ENCODE results near the gene NFAT5. TPM values are rescaled to one million over a fixed set of nuclear protein-coding genes. Genes with fewer than 3 reads are reported as not detected.
"Not testable (repeated sequence)": the region's sequence is repeated elsewhere in the genome, so short reads cannot be mapped to it uniquely, and the experiment has no call there.

Gene NFAT5
- total and polyA plus RNA-seq, 2 donors from 2014 or later, result 1.9 to 83.7 TPM

GRCh38 chr16:69727916-69728270 lies 162.1 kb downstream of the NFAT5 start:
- Histone ChIP-seq H3K4me3 (ENCODE audit: low read length in 3 of 3) (no peak overlapping the region), H3K9ac (ENCODE audit: low read length in 3 of 3) (no peak overlapping the region), H3K27me3 (ENCODE audit: control insufficient read depth, insufficient read depth, low read length) (no peaks in the 10 kb centered on the region), H3K9me3 (ENCODE audit: control insufficient read depth in 2 of 3, insufficient read depth in 1 of 3, low read length in 3 of 3) (no peaks in the 10 kb centered on the region), H3K36me3 (ENCODE audit: control insufficient read depth in 2 of 3, insufficient read depth in 3 of 3, low read length in 3 of 3) (no peaks in the 10 kb centered on the region), H3K27ac (ENCODE audit: low read depth in 2 of 2, low read length in 2 of 2) (peak overlapping the region in 1 of 2 donors; percentile 17), H3K4me1 (ENCODE audit: control insufficient read depth in 2 of 3, insufficient read depth in 2 of 3, low read depth in 1 of 3, low read length in 3 of 3) (peaks cover 0 to 19% (median 12%) of the 10 kb centered on the region in 3 donors)
- no peak for FAIRE-seq
- no peak for DNase-seq
- TF ChIP-seq, protein P1, sequence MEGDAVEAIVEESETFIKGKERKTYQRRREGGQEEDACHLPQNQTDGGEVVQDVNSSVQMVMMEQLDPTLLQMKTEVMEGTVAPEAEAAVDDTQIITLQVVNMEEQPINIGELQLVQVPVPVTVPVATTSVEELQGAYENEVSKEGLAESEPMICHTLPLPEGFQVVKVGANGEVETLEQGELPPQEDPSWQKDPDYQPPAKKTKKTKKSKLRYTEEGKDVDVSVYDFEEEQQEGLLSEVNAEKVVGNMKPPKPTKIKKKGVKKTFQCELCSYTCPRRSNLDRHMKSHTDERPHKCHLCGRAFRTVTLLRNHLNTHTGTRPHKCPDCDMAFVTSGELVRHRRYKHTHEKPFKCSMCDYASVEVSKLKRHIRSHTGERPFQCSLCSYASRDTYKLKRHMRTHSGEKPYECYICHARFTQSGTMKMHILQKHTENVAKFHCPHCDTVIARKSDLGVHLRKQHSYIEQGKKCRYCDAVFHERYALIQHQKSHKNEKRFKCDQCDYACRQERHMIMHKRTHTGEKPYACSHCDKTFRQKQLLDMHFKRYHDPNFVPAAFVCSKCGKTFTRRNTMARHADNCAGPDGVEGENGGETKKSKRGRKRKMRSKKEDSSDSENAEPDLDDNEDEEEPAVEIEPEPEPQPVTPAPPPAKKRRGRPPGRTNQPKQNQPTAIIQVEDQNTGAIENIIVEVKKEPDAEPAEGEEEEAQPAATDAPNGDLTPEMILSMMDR (IDR thresholded peaks at IDR 0.05; ENCODE audit: borderline replicate concordance, extremely low read depth, insufficient read depth), result no peak
- intact Hi-C loops (cut with DNase I), result no loop called here

- H3K9me3 ChIP-seq (ENCODE audit: control insufficient read depth in 2 of 3, insufficient read depth in 1 of 3, low read length in 3 of 3); H3K36me3 ChIP-seq (ENCODE audit: control insufficient read depth in 2 of 3, insufficient read depth in 3 of 3, low read length in 3 of 3); H3K27me3 ChIP-seq (ENCODE audit: control insufficient read depth, insufficient read depth, low read length); FAIRE-seq; DNase-seq; H3K9ac ChIP-seq (ENCODE audit: low read length in 3 of 3); H3K4me3 ChIP-seq (ENCODE audit: low read length in 3 of 3); intact Hi-C loops (cut with DNase I); H3K27ac ChIP-seq (ENCODE audit: low read depth in 2 of 2, low read length in 2 of 2): not testable (repeated sequence)
- peaks cover 0 to 19% (median 9%) of the 10 kb centered on the region in 3 donors for H3K4me1 ChIP-seq (ENCODE audit: control insufficient read depth in 2 of 3, insufficient read depth in 2 of 3, low read depth in 1 of 3, low read length in 3 of 3)
Measured at GRCh38 chr16:69729030-69729429, 163.3 kb downstream of the NFAT5 start.

GRCh38 chr16:69731280-69731679 lies 165.5 kb downstream of the NFAT5 start:
- FAIRE-seq; H3K27me3 ChIP-seq (ENCODE audit: control insufficient read depth, insufficient read depth, low read length); H3K4me3 ChIP-seq (ENCODE audit: low read length in 3 of 3); intact Hi-C loops (cut with DNase I); H3K9me3 ChIP-seq (ENCODE audit: control insufficient read depth in 2 of 3, insufficient read depth in 1 of 3, low read length in 3 of 3); DNase-seq; H3K4me1 ChIP-seq (ENCODE audit: control insufficient read depth in 2 of 3, insufficient read depth in 2 of 3, low read depth in 1 of 3, low read length in 3 of 3); H3K9ac ChIP-seq (ENCODE audit: low read length in 3 of 3); H3K36me3 ChIP-seq (ENCODE audit: control insufficient read depth in 2 of 3, insufficient read depth in 3 of 3, low read length in 3 of 3); H3K27ac ChIP-seq (ENCODE audit: low read depth in 2 of 2, low read length in 2 of 2): not testable (repeated sequence)

DNA sequence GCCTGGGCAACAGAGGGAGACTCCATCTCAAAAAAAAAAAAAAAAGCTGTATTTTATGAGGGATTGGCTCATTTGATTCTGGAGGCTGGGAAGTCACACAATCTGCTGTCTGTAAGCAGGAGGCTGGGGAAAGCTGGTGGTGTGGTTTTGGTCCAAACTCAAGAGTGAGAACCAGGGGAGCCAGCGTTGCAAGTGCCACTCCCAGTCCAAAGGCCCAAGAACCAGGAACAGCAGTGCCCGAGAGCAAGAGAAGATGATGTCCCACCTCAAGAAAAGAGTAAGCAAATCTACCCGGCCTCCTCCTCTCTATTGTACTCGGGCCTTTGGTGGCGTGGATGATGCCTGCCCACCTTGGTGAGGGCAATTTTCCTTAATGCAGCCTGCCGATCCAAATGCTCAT lies 166.3 kb downstream of the NFAT5 start:
- intact Hi-C loops (cut with DNase I), result no loop called here
- H3K4me3 ChIP-seq (ENCODE audit: low read length in 3 of 3), result no peak overlapping the region
- H3K9me3 ChIP-seq (ENCODE audit: control insufficient read depth in 2 of 3, insufficient read depth in 1 of 3, low read length in 3 of 3), result no peaks in the 10 kb centered on the region
- H3K27me3 ChIP-seq (ENCODE audit: control insufficient read depth, insufficient read depth, low read length), result no peaks in the 10 kb centered on the region
- no peak overlapping the region for H3K9ac ChIP-seq (ENCODE audit: low read length in 3 of 3)
- peaks cover 0 to 3% (median 2%) of the 10 kb centered on the region in 3 donors for H3K4me1 ChIP-seq (ENCODE audit: control insufficient read depth in 2 of 3, insufficient read depth in 2 of 3, low read depth in 1 of 3, low read length in 3 of 3)
- TF ChIP-seq, protein P1 (IDR thresholded peaks at IDR 0.05; ENCODE audit: borderline replicate concordance, extremely low read depth, insufficient read depth), result no peak
- H3K27ac ChIP-seq (ENCODE audit: low read depth in 2 of 2, low read length in 2 of 2), result no peak overlapping the region
- H3K36me3 ChIP-seq (ENCODE audit: control insufficient read depth in 2 of 3, insufficient read depth in 3 of 3, low read length in 3 of 3), result no peaks in the 10 kb centered on the region
- FAIRE-seq (no peak), DNase-seq (no peak)

Data from kidney (tissue), 14 donors.